IMR-90 (cell line): ENCODE data around the gene CD2BP2. TPM values are rescaled to one million over a fixed set of nuclear protein-coding genes. Genes with fewer than 3 reads are reported as not detected.

Experiments
- ATAC-seq: fragments of 200-7000 bp; cut with Tn5 transposase; 2 replicates; pipeline ENCODE4 v1.9.1; 2020; ENCODE audit warnings: low read depth, mild to moderate bottlenecking, moderate library complexity
- BruUV-seq: library from RNA; stranded (reverse); fragments of 400-500 nt; replicated peaks from 2 replicates; lab custom pipeline; 2021; lab: Mats Ljungman, UMichigan
- CTCF ChIA-PET: fragments of 300-600 bp; formaldehyde crosslinking; extraction: SDS; loops from one replicate; lab custom pipeline; 2021; ENCODE audit warnings: antibody characterized with exemption; lab: Yijun Ruan, JAX
- POLR2A ChIA-PET: fragments of 300-600 bp; sonication (Branson Sonifier 250); formaldehyde crosslinking; loops from one replicate; lab custom pipeline; 2022; ENCODE audit warnings: antibody characterized with exemption; ENCODE audit not compliant: unreplicated experiment; lab: Charles Lee
- DNase-seq: peaks from one replicate; pipeline ENCODE4 v3.0.0; 2013
- H2AFZ ChIP-seq: replicated peaks from 2 replicates; pipeline ENCODE3; 2013; ENCODE audit warnings: low read length, mild to moderate bottlenecking; ENCODE audit not compliant: poor library complexity
- H2AK5ac ChIP-seq: 2 replicates; pipeline ENCODE4 v1.6.1; 2013; ENCODE audit warnings: low read depth, low read length, inconsistent platforms
- H2AK9ac ChIP-seq: replicated peaks from 2 replicates; pipeline ENCODE3; 2013; ENCODE audit warnings: mild to moderate bottlenecking, low read depth, low read length, moderate library complexity; ENCODE audit not compliant: poor library complexity
- H2BK120ac ChIP-seq: 2 replicates; pipeline ENCODE4 v1.6.1; 2013; ENCODE audit warnings: low read depth, low read length, inconsistent platforms
- H2BK15ac ChIP-seq: 3 replicates; pipeline ENCODE4 v1.6.1; 2013; ENCODE audit warnings: low read depth, low read length, inconsistent platforms
- H2BK20ac ChIP-seq: 2 replicates; pipeline ENCODE4 v1.6.1; 2013; ENCODE audit warnings: low read depth, mild to moderate bottlenecking, inconsistent platforms, low read length, moderate library complexity
- H2BK5ac ChIP-seq: 2 replicates; pipeline ENCODE4 v1.6.1; 2013; ENCODE audit warnings: mild to moderate bottlenecking, low read depth, low read length, inconsistent platforms; ENCODE audit not compliant: poor library complexity, severe bottlenecking
- H3K14ac ChIP-seq: replicated peaks from 2 replicates; pipeline ENCODE4 v1.6.1; 2013; ENCODE audit warnings: low read depth, low read length, inconsistent platforms
- H3K18ac ChIP-seq: 2 replicates; pipeline ENCODE4 v1.6.1; 2013; ENCODE audit warnings: low read depth, low read length, control low read depth
- H3K23ac ChIP-seq: 2 replicates; pipeline ENCODE4 v1.6.1; 2013; ENCODE audit warnings: low read depth, low read length, inconsistent platforms
- H3K27ac ChIP-seq: 2 replicates; pipeline ENCODE4 v1.5.1; 2013; ENCODE audit warnings: mild to moderate bottlenecking, control low read depth, low read length; ENCODE audit not compliant: insufficient read depth
- H3K27me3 ChIP-seq: 2 replicates; pipeline ENCODE4 v1.6.1; 2013; ENCODE audit warnings: low read length; ENCODE audit not compliant: control insufficient read depth, insufficient read depth
- H3K36me3 ChIP-seq: 2 replicates; pipeline ENCODE4 v1.6.1; 2013; ENCODE audit warnings: low read length, mixed read lengths; ENCODE audit not compliant: control insufficient read depth, insufficient read depth
- H3K4ac ChIP-seq: 2 replicates; pipeline ENCODE4 v1.6.1; 2013; ENCODE audit warnings: low read depth, low read length, inconsistent platforms
- H3K4me1 ChIP-seq: 2 replicates; pipeline ENCODE4 v1.6.1; 2013; ENCODE audit warnings: low read length, mixed read lengths; ENCODE audit not compliant: control insufficient read depth, insufficient read depth
- H3K4me2 ChIP-seq: 2 replicates; pipeline ENCODE4 v1.6.1; 2013; ENCODE audit warnings: low read depth, mild to moderate bottlenecking, control low read depth, low read length, moderate library complexity
- H3K4me3 ChIP-seq: 2 replicates; pipeline ENCODE4 v1.5.1; 2013; ENCODE audit warnings: low read depth, mild to moderate bottlenecking, control low read depth, low read length, moderate library complexity; ENCODE audit not compliant: insufficient read depth
- H3K56ac ChIP-seq: 2 replicates; pipeline ENCODE4 v1.6.1; 2013; ENCODE audit warnings: low read length, inconsistent platforms; ENCODE audit not compliant: insufficient read depth; ENCODE audit errors: extremely low read depth
- H3K79me1 ChIP-seq, 2 experiments: 2 replicates each; pipeline ENCODE4 v1.6.1; 2013; ENCODE audit warnings: low read length in 2 of 2, inconsistent platforms in 1 of 2, low read depth in 1 of 2
- H3K9ac ChIP-seq: 2 replicates; pipeline ENCODE4 v1.6.1; 2013; ENCODE audit warnings: low read depth, low read length, control low read depth
- H3K9me1 ChIP-seq: 2 replicates; pipeline ENCODE4 v1.6.1; 2013; ENCODE audit warnings: low read length, inconsistent platforms; ENCODE audit not compliant: insufficient read depth
- H3K9me3 ChIP-seq: 2 replicates; pipeline ENCODE4 v1.6.1; 2013; ENCODE audit warnings: low read length; ENCODE audit not compliant: control insufficient read depth, insufficient read depth
- H4K20me1 ChIP-seq: 2 replicates; pipeline ENCODE4 v1.6.1; 2013; ENCODE audit warnings: low read length, inconsistent platforms; ENCODE audit not compliant: insufficient read depth
- H4K5ac ChIP-seq: 2 replicates; pipeline ENCODE4 v1.6.1; 2013; ENCODE audit warnings: mild to moderate bottlenecking, low read depth, low read length, control low read depth
- H4K8ac ChIP-seq, 2 experiments: 2 replicates each; pipeline ENCODE4 v1.6.1; 2013; ENCODE audit warnings: low read depth in 2 of 2, low read length in 2 of 2, control low read depth in 1 of 2, inconsistent platforms in 1 of 2
- H4K91ac ChIP-seq: 2 replicates; pipeline ENCODE4 v1.6.1; 2013; ENCODE audit warnings: low read depth, low read length, inconsistent platforms; ENCODE audit not compliant: insufficient read depth
- BHLHE40 ChIP-seq: fragments of 150-350 bp; IDR thresholded peaks from 2 replicates; pipeline ENCODE4 v1.6.1; 2016; ENCODE audit warnings: mild to moderate bottlenecking, low read depth, low read length
- CEBPB ChIP-seq: IDR thresholded peaks from 2 replicates; pipeline ENCODE4 v1.6.1; 2012; ENCODE audit warnings: low read depth, low read length, improper control_type of control experiment
- CHD1 ChIP-seq: IDR thresholded peaks from 2 replicates; pipeline ENCODE4 v1.6.1; 2012; ENCODE audit warnings: low read depth, low read length, improper control_type of control experiment
- FOS ChIP-seq: fragments of 150-350 bp; IDR thresholded peaks from 2 replicates; pipeline ENCODE4 v1.6.1; 2016; ENCODE audit warnings: low read depth, low read length
- NFE2L2 ChIP-seq: fragments of 150-350 bp; IDR thresholded peaks from 2 replicates; pipeline ENCODE4 v1.6.1; 2016; ENCODE audit warnings: low read depth, mild to moderate bottlenecking, low read length
- POLR2A ChIP-seq: IDR thresholded peaks from 2 replicates; pipeline ENCODE4 v1.6.1; 2012; ENCODE audit warnings: mild to moderate bottlenecking, low read depth, low read length
- RCOR1 ChIP-seq: IDR thresholded peaks from 2 replicates; pipeline ENCODE4 v1.6.1; 2012; ENCODE audit warnings: mild to moderate bottlenecking, low read length, improper control_type of control experiment; ENCODE audit not compliant: insufficient replicate concordance
- USF2 ChIP-seq: fragments of 150-350 bp; IDR thresholded peaks from 2 replicates; pipeline ENCODE4 v1.6.1; 2017; ENCODE audit warnings: mild to moderate bottlenecking, antibody characterized with exemption, low read length, low read depth
- WGBS, 2 experiments: methylation state at CpG; one replicate each; pipeline versions ENCODE4 v1.1.5 to v1.1.7; 2013; ENCODE audit warnings: missing lambda C conversion rate in 2 of 2; ENCODE audit not compliant: insufficient read length in 1 of 2; ENCODE audit errors: extremely low coverage in 2 of 2; 5-methylcytosine and 5-hydroxymethylcytosine counted together
- dilution Hi-C: fragments of 300-500 bp; cut with HindIII; formaldehyde crosslinking; loops from one replicate; pipeline ENCODE4 v1.14.3; 2018; ENCODE audit warnings: low sequenced_read_pairs; ENCODE audit not compliant: unreplicated experiment
- in situ Hi-C: fragments of 300-500 bp; cut with MboI; formaldehyde crosslinking; loops from 3 replicates; pipeline ENCODE4 v1.14.3; 2019; ENCODE audit warnings: low sequenced_read_pairs, inconsistent platforms, mixed read lengths
- intact Hi-C: fragments of 100-400 bp; cut with micrococcal nuclease; formaldehyde crosslinking; loops from 2 replicates; pipeline ENCODE4 v1.10.0; 2022
- polyA plus RNA-seq, 3 experiments: library from polyadenylated mRNA; depleted of rRNA; stranded (reverse); fragments of >200 nt; gene quantifications; 2 replicates each; pipeline ENCODE4 v1.2.3, GENCODE V29; 2012; ENCODE audit warnings: low replicate concordance in 1 of 3
- total RNA-seq: library from RNA; depleted of rRNA; stranded (reverse); fragments of >200 nt; gene quantifications from 2 replicates; pipeline ENCODE4 v1.2.3, GENCODE V29; 2012
- TF ChIP-seq, protein P1 (sequence below): fragments of 150-350 bp; IDR thresholded peaks from 2 replicates; pipeline ENCODE4 v1.6.1; 2016; ENCODE audit warnings: low read depth, mild to moderate bottlenecking, low read length, moderate library complexity, borderline replicate concordance

CD2BP2 gene
- total and polyA plus RNA-seq, 2 of the 4 experiments (the other 2 are of a cell fraction), result 29.6 to 41.1 TPM

- ChIA-PET POLR2A (interaction anchor here (0.7 kb wide), 1 partner anchor 47 kb away, joined by 5 read pairs; no protein-coding TSS in a partner anchor), CTCF (no interaction called here)
- H2BK120ac ChIP-seq, result no peak overlapping the region
- H4K20me1 ChIP-seq, result peaks cover 17% of the 10 kb centered on the region; the same call in 1 of the 2 replicates
- no peak overlapping the region for H2AK9ac ChIP-seq
- H3K4me1 ChIP-seq, result peaks cover 3% of the 10 kb centered on the region; the same call in 1 of the 2 replicates
- no peak overlapping the region for H3K4me3 ChIP-seq
- no peak overlapping the region for H3K4me2 ChIP-seq
- H3K9me1 ChIP-seq, result peaks cover 2% of the 10 kb centered on the region; the same call in 1 of the 2 replicates
- H2BK20ac ChIP-seq, result no peak overlapping the region
- dilution Hi-C loops, result no loop called here
- no peaks in the 10 kb centered on the region for H3K9me3 ChIP-seq
- H3K36me3 ChIP-seq, result peaks cover 27% of the 10 kb centered on the region
- no peak overlapping the region for H4K91ac ChIP-seq
- no TSS peak for BruUV-seq
- intact Hi-C loops, result no loop called here
- no peaks in the 10 kb centered on the region for H3K27me3 ChIP-seq
- H3K23ac ChIP-seq, result no peak overlapping the region
- no peak overlapping the region for H2AFZ ChIP-seq
- no peak overlapping the region for H3K4ac ChIP-seq
- no peak overlapping the region for H4K5ac ChIP-seq
- in situ Hi-C loops, result no loop called here
- H3K9ac ChIP-seq, result no peak overlapping the region
- DNase-seq, result no peak
- ATAC-seq, result no peak
- no peak overlapping the region for H3K56ac ChIP-seq
- H3K14ac ChIP-seq, result no peak overlapping the region
- TF ChIP-seq, protein P1, sequence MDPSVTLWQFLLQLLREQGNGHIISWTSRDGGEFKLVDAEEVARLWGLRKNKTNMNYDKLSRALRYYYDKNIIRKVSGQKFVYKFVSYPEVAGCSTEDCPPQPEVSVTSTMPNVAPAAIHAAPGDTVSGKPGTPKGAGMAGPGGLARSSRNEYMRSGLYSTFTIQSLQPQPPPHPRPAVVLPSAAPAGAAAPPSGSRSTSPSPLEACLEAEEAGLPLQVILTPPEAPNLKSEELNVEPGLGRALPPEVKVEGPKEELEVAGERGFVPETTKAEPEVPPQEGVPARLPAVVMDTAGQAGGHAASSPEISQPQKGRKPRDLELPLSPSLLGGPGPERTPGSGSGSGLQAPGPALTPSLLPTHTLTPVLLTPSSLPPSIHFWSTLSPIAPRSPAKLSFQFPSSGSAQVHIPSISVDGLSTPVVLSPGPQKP, result no peak
- TF ChIP-seq FOS, result no peak
- no peak for TF ChIP-seq NFE2L2
- no peak for TF ChIP-seq CHD1
- TF ChIP-seq POLR2A, result no peak
- TF ChIP-seq BHLHE40, result no peak
- no peak for TF ChIP-seq RCOR1
- no peak for TF ChIP-seq CEBPB
- no peak for TF ChIP-seq USF2
- H2BK5ac ChIP-seq, result no peak overlapping the region
- H3K18ac ChIP-seq, result no peak overlapping the region
- H4K8ac ChIP-seq, result no peak overlapping the region
- H3K27ac ChIP-seq, result no peak overlapping the region
- no peak overlapping the region for H2AK5ac ChIP-seq
- no CpG with 5 or more reads among the region's 7 CpGs for WGBS, 2 experiments
- peaks cover 0 to 45% of the 10 kb centered on the region in 2 experiments; a peak in 2 of 4 replicates for H3K79me1 ChIP-seq
- H2BK15ac ChIP-seq, result no peak overlapping the region
These were observed 6.2 kb downstream of the CD2BP2 start for GRCh38 chr16:30348929-30349328.
